ENCODE measurements around the gene ATP6V1F.

DNA sequence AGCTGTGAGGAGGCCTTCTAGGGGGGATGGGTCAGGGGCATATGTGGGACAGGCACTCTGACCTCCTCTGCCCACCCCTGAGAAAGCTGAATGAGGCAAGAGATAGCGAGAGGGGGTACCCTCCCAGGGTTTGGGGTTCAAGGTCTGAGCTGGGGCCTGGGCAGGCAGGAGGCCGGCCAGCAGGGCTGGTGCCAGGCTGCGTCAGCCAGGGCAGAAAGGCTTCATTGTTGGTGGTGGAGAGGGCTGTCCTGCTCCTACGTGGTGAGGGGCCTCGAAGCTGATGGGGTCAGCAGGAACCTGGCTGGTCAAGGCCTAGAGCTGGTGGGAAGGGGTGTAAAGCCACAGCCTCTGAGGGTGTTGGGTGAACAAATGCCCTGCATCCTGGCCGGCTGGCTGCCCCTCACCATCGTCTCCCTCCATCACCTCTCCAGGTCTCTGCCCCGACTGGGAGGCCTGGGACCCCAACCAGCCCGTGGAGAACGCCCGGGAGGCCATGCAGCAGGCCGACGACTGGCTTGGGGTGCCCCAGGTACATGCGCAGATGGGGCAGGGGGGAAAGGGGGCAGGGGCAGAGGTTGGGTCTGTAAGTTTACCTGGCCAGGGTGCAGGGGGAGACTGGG is 25.8 kb upstream of the ATP6V1F start:
- TF ChIP-seq EZH2 (IDR thresholded peaks at IDR 0.05; ENCODE audit: low read length), result no peak
- TF ChIP-seq CTCF (optimal IDR thresholded peaks at IDR 0.05 in 1 of 3, IDR thresholded peaks at IDR 0.05 in 1 of 3, conservative IDR thresholded peaks at IDR 0.05 in 1 of 3; ENCODE audit: extremely low read depth in 1 of 3, insufficient read depth in 2 of 3, low read length in 3 of 3), result no peak
